GM21576 (cell line): ENCODE measurements around the gene UBE2Q1.

Experiments used
- ATAC-seq: cut with Tn5 transposase; IDR thresholded peaks from one replicate; pipeline ENCODE4 v1.9.1; 2021; ENCODE audit warnings: mild to moderate bottlenecking, moderate library complexity; ENCODE audit not compliant: unreplicated experiment

The UBE2Q1 gene

GRCh38 chr1:154512760-154513159 is 45.7 kb downstream of the UBE2Q1 start:
- ATAC-seq = no peak

- ATAC-seq = no peak
These were observed 54.6 kb downstream of the UBE2Q1 start for GRCh38 chr1:154503898-154504297.

GRCh38 chr1:154502744-154503115 is 55.7 kb downstream of the UBE2Q1 start:
- no peak for ATAC-seq

- ATAC-seq = no peak
These were observed 56.3 kb downstream of the UBE2Q1 start, which contains the start of the genes SHE and TDRD10 for GRCh38 chr1:154502066-154502743. Gene SHE (minus strand): TSS chr1:154502412. CDS start chr1:154502026, 386 bp downstream. Gene TDRD10 (plus strand): TSS chr1:154502219. CDS start chr1:154506904, 4,685 bp downstream.

GRCh38 chr1:154501423-154502065 is 56.9 kb downstream of the UBE2Q1 start:
- no peak for ATAC-seq

- no peak for ATAC-seq
These were observed 57.9 kb downstream of the UBE2Q1 start for GRCh38 chr1:154500533-154500932.

- ATAC-seq = no peak
These were observed 59.0 kb downstream of the UBE2Q1 start for GRCh38 chr1:154499446-154499845.
